Breast epithelium (tissue), 3 donors: ENCODE measurements around the gene HRNR.

ENCODE experiments used
- POLR2A ChIP-seq: fragments of 450-650 bp; IDR thresholded peaks from one replicate; pipeline ENCODE4 v1.6.1; 2016; ENCODE audit warnings: antibody characterized with exemption, mild to moderate bottlenecking, moderate library complexity
- POLR2AphosphoS5 ChIP-seq, 3 donors: sonication (generic); formaldehyde crosslinking; IDR thresholded peaks; one replicate each; pipeline ENCODE4 v1.6.1; 2017; ENCODE audit warnings: antibody characterized with exemption in 3 of 3
- TF ChIP-seq, protein P1 (sequence below), 3 donors: fragments of 450-650 bp; IDR thresholded peaks; one replicate each; pipeline ENCODE4 v1.5.1; 2016 to 2017; ENCODE audit warnings: antibody characterized with exemption in 3 of 3, mild to moderate bottlenecking in 3 of 3, moderate library complexity in 3 of 3

DNA sequence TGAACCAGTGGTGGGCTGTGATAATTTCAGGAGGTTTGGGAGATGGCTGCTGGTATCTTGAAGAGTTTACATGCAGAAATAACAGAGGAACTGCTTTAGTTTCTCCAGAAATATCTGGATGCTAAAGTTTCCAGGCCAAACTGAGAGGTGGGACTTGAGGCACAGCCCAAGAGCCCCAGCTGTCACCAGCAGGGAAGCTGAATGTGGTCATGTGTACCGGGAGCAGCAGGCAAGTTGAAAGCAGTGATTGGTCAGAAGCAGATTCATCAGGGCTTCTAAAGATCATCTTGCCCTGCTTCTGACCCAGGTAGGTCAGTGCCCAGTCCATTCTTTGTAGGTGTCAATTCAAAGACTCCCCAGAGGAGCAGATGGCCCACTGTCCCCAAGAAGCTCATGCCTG, 57.0 kb downstream of the HRNR start:
- TF ChIP-seq, protein P1, sequence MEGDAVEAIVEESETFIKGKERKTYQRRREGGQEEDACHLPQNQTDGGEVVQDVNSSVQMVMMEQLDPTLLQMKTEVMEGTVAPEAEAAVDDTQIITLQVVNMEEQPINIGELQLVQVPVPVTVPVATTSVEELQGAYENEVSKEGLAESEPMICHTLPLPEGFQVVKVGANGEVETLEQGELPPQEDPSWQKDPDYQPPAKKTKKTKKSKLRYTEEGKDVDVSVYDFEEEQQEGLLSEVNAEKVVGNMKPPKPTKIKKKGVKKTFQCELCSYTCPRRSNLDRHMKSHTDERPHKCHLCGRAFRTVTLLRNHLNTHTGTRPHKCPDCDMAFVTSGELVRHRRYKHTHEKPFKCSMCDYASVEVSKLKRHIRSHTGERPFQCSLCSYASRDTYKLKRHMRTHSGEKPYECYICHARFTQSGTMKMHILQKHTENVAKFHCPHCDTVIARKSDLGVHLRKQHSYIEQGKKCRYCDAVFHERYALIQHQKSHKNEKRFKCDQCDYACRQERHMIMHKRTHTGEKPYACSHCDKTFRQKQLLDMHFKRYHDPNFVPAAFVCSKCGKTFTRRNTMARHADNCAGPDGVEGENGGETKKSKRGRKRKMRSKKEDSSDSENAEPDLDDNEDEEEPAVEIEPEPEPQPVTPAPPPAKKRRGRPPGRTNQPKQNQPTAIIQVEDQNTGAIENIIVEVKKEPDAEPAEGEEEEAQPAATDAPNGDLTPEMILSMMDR (IDR thresholded peaks at IDR 0.05) = no peak
- TF ChIP-seq POLR2AphosphoS5 (IDR thresholded peaks at IDR 0.05) (no peak), POLR2A (no peak)
